Cardiac fibroblast (primary cell): ENCODE results near the gene ALDH1L1.

Experiments used
- DNase-seq, 2 donors: peaks; one replicate each; pipeline versions ENCODE4 v3.0.0 to v3.0.0-alpha.2; 2010; ENCODE audit warnings: low read depth in 2 of 2
- H3K4me3 ChIP-seq, 2 donors: replicated peaks in 1 of 2; 1 replicate in 1 of 2; 2 replicates in 1 of 2; pipeline ENCODE4 v1.5.1; 2011; ENCODE audit warnings: low read depth in 2 of 2, low read length in 2 of 2, mild to moderate bottlenecking in 2 of 2, moderate library complexity in 1 of 2
- TF ChIP-seq, protein P1 (sequence below): IDR thresholded peaks from one replicate; pipeline ENCODE4 v1.5.1; 2011; ENCODE audit warnings: low read depth, mild to moderate bottlenecking, low read length, inconsistent platforms

The ALDH1L1 gene

DNA sequence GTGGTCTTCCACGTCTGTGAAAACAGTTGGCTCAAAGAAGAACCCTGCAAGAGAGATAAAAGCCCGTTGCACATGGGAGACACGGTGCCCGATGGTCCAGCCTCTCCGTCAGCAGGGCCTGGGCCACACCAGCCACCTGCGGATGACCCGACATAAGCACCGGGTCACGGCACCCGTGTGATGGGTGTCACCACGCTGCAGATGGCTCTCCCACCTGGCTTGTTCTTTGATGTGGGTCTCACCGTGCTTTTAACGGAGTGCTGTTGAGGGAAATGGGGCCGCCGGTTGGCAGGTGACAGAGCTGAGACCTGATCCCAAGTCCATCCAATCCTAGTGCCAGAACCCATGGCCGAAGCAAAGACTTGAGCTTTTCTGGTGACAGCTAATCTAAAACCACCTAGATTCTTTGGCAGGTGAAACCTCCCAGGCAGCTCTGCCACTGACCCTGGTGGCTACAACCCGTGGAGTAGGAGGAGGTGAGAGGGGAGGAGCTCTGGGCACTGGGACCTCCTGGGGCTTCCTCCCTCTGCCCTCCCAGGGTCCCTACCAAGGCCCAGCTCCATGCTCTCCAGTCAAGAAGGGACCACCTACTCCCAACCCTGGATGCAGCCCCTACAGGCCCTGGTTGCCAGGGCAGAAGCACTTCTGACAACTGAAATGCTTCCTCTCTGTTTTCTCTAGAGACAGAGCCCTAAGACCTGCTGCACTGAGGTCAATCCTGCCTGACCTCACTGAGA, 73.0 kb downstream of the ALDH1L1 start:
- no peak for DNase-seq
- no peak overlapping the region for H3K4me3 ChIP-seq
- TF ChIP-seq, protein P1, sequence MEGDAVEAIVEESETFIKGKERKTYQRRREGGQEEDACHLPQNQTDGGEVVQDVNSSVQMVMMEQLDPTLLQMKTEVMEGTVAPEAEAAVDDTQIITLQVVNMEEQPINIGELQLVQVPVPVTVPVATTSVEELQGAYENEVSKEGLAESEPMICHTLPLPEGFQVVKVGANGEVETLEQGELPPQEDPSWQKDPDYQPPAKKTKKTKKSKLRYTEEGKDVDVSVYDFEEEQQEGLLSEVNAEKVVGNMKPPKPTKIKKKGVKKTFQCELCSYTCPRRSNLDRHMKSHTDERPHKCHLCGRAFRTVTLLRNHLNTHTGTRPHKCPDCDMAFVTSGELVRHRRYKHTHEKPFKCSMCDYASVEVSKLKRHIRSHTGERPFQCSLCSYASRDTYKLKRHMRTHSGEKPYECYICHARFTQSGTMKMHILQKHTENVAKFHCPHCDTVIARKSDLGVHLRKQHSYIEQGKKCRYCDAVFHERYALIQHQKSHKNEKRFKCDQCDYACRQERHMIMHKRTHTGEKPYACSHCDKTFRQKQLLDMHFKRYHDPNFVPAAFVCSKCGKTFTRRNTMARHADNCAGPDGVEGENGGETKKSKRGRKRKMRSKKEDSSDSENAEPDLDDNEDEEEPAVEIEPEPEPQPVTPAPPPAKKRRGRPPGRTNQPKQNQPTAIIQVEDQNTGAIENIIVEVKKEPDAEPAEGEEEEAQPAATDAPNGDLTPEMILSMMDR, result no peak

DNA sequence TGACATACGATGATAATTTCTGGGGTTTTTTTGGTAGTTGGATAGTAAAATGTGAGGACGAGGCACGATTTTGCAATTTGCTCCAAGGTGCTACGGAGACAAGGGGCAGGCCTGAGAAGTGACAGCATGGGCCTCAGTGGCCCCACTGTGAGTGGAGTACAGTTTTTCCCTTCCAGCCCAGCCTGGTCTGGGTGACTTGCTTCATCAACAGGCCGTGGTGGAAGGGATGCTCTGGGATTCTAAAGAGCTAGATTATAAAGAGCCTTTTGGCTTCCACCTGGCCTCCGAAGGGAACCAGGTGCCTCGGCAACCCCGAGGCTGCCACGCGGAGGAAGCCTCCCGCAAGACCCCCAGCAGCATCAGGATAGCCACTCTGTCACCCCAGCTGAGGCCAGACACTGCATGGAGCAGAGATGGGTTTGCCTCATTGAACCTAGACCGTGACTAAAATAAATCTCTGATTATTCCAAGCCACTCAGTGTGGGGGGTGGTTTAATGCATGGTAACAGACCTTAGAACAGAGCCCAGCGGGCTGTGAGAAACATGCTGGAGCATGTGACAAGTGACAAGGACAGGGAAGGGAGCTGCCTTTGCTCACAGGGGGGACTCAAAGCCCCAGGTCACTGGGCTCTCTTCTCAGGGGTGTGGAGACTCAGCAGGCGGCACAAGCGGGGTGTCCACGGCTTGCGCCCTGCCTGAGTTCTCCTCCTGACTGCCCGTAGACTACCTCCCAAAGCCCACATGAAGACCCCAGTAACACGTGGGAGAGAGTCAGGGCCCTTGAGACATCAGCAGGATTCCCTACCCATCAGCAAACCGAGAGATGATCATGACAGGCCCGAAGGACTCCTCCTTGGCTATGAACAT, 73.8 kb downstream of the ALDH1L1 start:
- DNase-seq, result no peak
- TF ChIP-seq, protein P1, result no peak
- no peak overlapping the region for H3K4me3 ChIP-seq

DNA sequence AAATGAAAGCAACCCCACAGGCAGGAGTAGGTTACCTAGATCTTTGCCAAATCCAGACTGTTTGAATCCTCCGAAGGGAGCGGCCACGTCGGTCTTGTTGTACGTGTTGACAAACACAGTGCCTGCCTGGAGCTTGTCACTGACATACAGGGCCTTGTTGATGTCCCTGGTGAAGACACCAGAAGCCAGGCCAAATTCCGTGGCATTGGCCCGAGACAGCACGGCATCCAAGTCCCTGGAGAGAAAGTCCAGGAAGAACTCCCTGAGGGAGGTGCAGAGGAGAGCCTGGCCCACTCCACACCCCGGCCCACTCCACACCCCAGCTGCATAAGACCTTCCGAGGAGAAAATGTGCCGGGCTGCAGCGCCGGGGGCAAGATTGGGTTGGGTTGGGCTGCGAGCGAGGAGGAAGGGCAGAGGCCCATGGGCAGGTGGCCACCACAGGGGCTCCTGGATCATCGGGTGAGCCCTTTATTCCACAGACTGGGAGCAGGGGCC, 74.6 kb downstream of the ALDH1L1 start:
- no peak overlapping the region for H3K4me3 ChIP-seq
- no peak for DNase-seq
- TF ChIP-seq, protein P1, result no peak

DNA sequence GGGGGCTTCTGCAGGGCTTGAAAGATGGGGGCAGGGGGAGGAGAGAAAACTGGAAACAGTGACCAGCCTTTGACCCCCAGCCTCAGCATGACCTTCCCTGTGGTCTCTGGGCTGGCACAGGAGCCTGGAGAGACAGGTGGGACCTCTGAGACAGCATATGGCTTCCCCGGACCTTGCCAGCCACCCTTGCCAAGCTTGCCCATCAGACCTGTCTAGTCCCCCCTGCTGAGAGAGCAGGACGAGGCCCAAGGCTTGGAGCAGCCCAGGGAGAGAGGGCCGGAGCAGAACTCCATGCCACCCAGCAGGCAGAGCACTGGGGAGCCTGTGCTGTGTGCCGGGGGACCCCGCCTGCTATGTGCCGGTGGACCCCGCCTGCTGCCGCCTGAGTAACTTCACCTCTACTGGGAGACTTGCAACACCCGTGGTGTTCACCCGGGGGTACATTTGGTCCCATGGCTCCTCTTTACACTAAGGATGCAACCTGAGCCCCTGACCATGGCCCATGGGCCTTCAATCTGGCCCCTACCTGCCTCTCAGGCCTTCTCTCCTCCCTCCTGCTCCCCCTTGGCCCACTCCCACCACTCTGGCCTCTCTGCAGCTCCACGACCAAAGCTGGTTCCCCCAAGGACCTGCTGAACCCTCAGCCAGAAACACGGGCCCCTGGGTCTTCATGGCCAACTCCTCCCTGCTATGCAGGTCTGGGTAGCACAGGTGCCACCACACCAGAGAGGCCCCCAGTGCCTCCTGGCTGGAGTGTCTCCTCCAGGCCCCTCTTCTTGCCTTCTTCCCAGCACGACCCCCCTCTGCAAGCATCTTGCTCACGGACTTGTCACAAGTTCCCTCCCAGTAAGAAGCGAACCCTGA, 75.4 kb downstream of the ALDH1L1 start:
- no peak for DNase-seq

DNA sequence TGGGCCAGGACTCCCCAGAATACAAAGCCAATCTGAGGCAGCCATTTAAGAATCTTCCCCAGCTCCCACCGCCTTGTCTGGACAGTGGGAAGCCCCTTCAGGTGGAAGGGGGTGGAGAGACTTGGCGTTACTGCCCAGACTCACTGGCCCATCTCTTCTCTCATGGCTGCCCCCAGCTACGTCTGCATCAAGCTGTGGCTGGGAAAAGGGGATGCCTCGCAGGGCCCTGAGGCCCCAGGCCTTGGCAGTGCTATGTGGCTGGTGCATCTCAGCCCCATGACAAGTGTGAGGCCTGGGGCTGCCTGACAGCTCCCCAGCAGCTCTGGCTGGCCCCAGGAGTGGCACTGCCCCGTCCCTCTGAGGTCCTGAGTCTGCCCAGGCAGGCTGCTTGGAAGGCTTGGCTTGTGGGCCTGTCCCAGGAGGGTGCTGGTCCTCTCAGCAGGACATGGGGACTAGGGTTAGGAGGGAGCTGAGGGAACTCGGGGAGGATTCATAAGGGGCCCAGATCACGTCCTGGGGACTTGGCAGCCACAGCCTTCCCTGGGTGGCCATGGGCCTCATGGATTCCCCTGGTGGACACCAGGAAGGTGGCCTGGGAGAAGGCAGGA, 76.3 kb downstream of the ALDH1L1 start:
- no peak overlapping the region for H3K4me3 ChIP-seq
- TF ChIP-seq, protein P1, result no peak
- DNase-seq, result no peak

More for the DNA sequence above, 75.4 kb downstream of the ALDH1L1 start:
- TF ChIP-seq, protein P1, result no peak
- H3K4me3 ChIP-seq, result no peak overlapping the region
